Natural killer cell (primary cell): ENCODE data around the gene TMEM179B. TPM values are rescaled to one million over a fixed set of nuclear protein-coding genes. Genes with fewer than 3 reads are reported as not detected.

ENCODE experiments used
- ATAC-seq, 3 donors: fragments of 150-1000 bp in 2 of 3; fragments of 200-7000 bp in 1 of 3; cut with Tn5 transposase; 1 replicate in 1 of 3; 2 replicates in 2 of 3; pipeline ENCODE4 v1.10.0; 2021; ENCODE audit warnings: mild to moderate bottlenecking in 2 of 3, moderate library complexity in 2 of 3
- DNase-seq, 2 donors: peaks; one replicate each; pipeline versions ENCODE4 v3.0.0 to v3.0.0-alpha.2; 2013 to 2021; ENCODE audit warnings: mixed read lengths in 1 of 2
- H3K27ac ChIP-seq: one replicate; pipeline ENCODE4 v1.5.1; 2013; ENCODE audit warnings: mild to moderate bottlenecking, low read length
- H3K27me3 ChIP-seq: one replicate; pipeline ENCODE4 v1.6.1; 2013; ENCODE audit warnings: low read length; ENCODE audit not compliant: control insufficient read depth, insufficient read depth
- H3K36me3 ChIP-seq: one replicate; pipeline ENCODE4 v1.6.1; 2013; ENCODE audit warnings: low read length; ENCODE audit not compliant: control insufficient read depth, insufficient read depth
- H3K4me1 ChIP-seq: one replicate; pipeline ENCODE4 v1.6.1; 2013; ENCODE audit warnings: low read length; ENCODE audit not compliant: control insufficient read depth, insufficient read depth
- H3K4me3 ChIP-seq: one replicate; pipeline ENCODE4 v1.5.1; 2013; ENCODE audit warnings: low read length
- H3K9me3 ChIP-seq: one replicate; pipeline ENCODE4 v1.6.1; 2013; ENCODE audit warnings: low read length; ENCODE audit not compliant: control insufficient read depth, insufficient read depth
- H3K27ac Mint-ChIP-seq, 2 donors: one replicate each; pipeline ENCODE4 v1.8.0; 2022; ENCODE audit warnings: mild to moderate bottlenecking in 2 of 2, mixed read lengths in 2 of 2, moderate library complexity in 1 of 2
- H3K27me3 Mint-ChIP-seq, 2 donors: one replicate each; pipeline ENCODE4 v1.8.0; 2022; ENCODE audit warnings: low read depth in 2 of 2, mixed read lengths in 2 of 2
- H3K36me3 Mint-ChIP-seq: one replicate; pipeline ENCODE4 v1.8.0; 2022; ENCODE audit warnings: mixed read lengths
- H3K4me1 Mint-ChIP-seq, 2 donors: one replicate each; pipeline ENCODE4 v1.8.0; 2022; ENCODE audit warnings: mixed read lengths in 2 of 2
- H3K4me3 Mint-ChIP-seq: one replicate; pipeline ENCODE4 v1.8.0; 2022; ENCODE audit warnings: mild to moderate bottlenecking, moderate library complexity, mixed read lengths
- H3K9me3 Mint-ChIP-seq, 2 donors: one replicate each; pipeline ENCODE4 v1.8.0; 2022; ENCODE audit warnings: mixed read lengths in 2 of 2
- CTCF ChIP-seq: fragments of 200-600 bp; IDR thresholded peaks from one replicate; pipeline ENCODE4 v1.8.0; 2022; ENCODE audit warnings: antibody characterized with exemption
- WGBS: methylation state at CpG from one replicate; pipeline ENCODE4 v1.1.7; 2013; ENCODE audit warnings: missing lambda C conversion rate; ENCODE audit not compliant: insufficient coverage; 5-methylcytosine and 5-hydroxymethylcytosine counted together
- intact Hi-C: fragments of 100-400 bp; cut with micrococcal nuclease; formaldehyde crosslinking; loops from one replicate; pipeline ENCODE4 v1.14.2; 2022
- total RNA-seq, 4 donors: library from RNA; stranded (reverse); fragments of 120-200 nt in 1 of 4; gene quantifications; one replicate each; pipeline versions ENCODE4 v1.2.3 to v1.2.4, GENCODE V29; 2013 to 2022

The TMEM179B gene
- total RNA-seq, 3 donors from 2014 or later (not counting 1 experiment from before 2014, with no cell fraction given), result 33.7 to 41.1 (median 36.3) TPM

DNA sequence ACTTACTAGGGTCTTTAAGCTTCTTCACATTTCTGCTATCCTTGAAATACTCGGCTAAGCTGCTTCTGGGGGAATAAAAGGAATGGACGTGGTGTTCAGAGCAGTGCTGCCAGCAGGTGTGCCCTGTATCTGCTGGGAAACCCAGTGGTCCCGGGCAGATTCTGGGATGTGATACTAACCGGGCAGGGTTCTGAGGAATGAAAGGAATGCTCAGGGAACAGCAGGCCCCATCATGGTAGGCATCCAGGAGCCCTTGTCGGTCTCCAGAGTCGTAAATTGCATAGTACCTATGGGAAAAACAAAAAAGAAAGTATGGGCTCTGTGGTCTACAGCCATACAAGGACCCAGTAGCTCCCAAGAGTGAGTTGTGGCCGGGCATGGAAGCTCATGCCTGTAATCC is 9.1 kb downstream of the TMEM179B start:
- H3K27ac Mint-ChIP-seq, result no peak overlapping the region
- peaks cover 9% of the 10 kb centered on the region for H3K36me3 Mint-ChIP-seq
- Histone ChIP-seq H3K27me3 (no peaks in the 10 kb centered on the region), H3K9me3 (no peaks in the 10 kb centered on the region), H3K27ac (no peak overlapping the region), H3K4me1 (peaks cover 11% of the 10 kb centered on the region), H3K4me3 (no peak overlapping the region), H3K36me3 (peaks cover 82% of the 10 kb centered on the region)
- H3K4me1 Mint-ChIP-seq, result peaks cover 14 to 23% of the 10 kb centered on the region in 2 donors
- H3K9me3 Mint-ChIP-seq, result no peaks in the 10 kb centered on the region
- no peak for TF ChIP-seq CTCF
- DNase-seq (no peak), ATAC-seq (no peak)
- 95% methylated on average over 7 of the region's 7 CpGs for WGBS
- no peaks in the 10 kb centered on the region for H3K27me3 Mint-ChIP-seq
- no peak overlapping the region for H3K4me3 Mint-ChIP-seq
- intact Hi-C loops, result no loop called here

DNA sequence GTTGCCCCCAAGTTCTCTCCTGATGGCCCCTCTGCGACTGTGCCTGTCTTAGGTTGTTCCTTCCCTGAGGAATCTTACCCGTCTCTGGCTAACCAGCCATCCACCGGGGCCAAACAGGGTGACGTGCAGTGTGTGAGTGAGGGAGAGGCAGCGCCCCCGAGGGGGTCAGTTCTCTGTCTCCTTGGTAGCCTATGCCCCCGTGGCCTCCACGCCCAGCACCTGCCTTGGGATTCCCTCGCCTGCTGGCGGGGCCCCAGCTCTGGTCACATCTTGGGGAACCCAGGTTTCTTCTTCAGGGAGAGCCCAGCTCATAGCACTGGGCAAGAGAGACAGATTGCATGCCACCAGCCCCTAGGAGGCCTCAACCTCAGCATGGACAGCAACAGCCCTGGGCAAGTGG is 12.3 kb downstream of the TMEM179B start:
- ATAC-seq (no peak), DNase-seq (no peak)
- H3K36me3 ChIP-seq, result peaks cover 85% of the 10 kb centered on the region
- H3K4me1 Mint-ChIP-seq, result peaks cover 16 to 35% of the 10 kb centered on the region in 2 donors
- no peaks in the 10 kb centered on the region for H3K9me3 Mint-ChIP-seq
- peaks cover 3% of the 10 kb centered on the region for H3K36me3 Mint-ChIP-seq
- intact Hi-C loops, result no loop called here
- H3K9me3 ChIP-seq, result no peaks in the 10 kb centered on the region
- no peak overlapping the region for H3K27ac Mint-ChIP-seq
- no peak for TF ChIP-seq CTCF
- H3K27me3 ChIP-seq, result no peaks in the 10 kb centered on the region
- H3K4me3 ChIP-seq, result no peak overlapping the region
- H3K27ac ChIP-seq, result no peak overlapping the region
- H3K4me3 Mint-ChIP-seq, result no peak overlapping the region
- WGBS, result 96% methylated on average over 10 of the region's 10 CpGs
- no peaks in the 10 kb centered on the region for H3K27me3 Mint-ChIP-seq
- H3K4me1 ChIP-seq, result peaks cover 9% of the 10 kb centered on the region

DNA sequence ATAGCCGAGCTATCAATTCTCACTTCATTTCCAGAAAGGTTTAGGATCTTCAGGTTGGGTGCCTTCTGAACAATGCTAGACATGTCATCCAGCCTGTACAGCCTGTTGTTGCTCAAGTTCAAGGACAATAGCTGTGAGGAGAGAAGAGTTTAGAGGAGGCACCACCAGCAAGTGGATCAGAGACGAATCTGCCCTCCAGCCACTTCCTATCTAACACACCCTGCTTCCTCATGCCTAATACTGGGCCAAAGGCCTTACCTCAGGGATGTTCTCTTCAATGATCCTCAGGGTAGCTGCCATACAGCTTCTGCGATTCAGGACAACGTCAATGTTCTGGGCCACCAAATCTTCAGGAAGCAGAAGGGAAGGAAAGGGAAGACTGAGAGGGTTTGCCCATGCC is 13.9 kb downstream of the TMEM179B start:
- ATAC-seq (no peak), DNase-seq (no peak)
- Mint-ChIP-seq H3K27me3 (no peaks in the 10 kb centered on the region), H3K9me3 (no peaks in the 10 kb centered on the region), H3K4me1 (peaks cover 20 to 46% of the 10 kb centered on the region in 2 donors), H3K4me3 (no peak overlapping the region), H3K36me3 (no peaks in the 10 kb centered on the region), H3K27ac (peak overlapping the region in 1 of 2 donors; percentile 43)
- Histone ChIP-seq H3K27ac (no peak overlapping the region), H3K36me3 (peaks cover 69% of the 10 kb centered on the region), H3K4me1 (peaks cover 18% of the 10 kb centered on the region), H3K27me3 (no peaks in the 10 kb centered on the region), H3K4me3 (no peak overlapping the region), H3K9me3 (no peaks in the 10 kb centered on the region)
- 88% methylated on average over 4 of the region's 4 CpGs for WGBS
- no peak for TF ChIP-seq CTCF
- intact Hi-C loops, result no loop called here
